HG02981 (cell line): ENCODE data around the gene KIF16B.
"Not testable (repeated sequence)": the region's sequence is repeated elsewhere in the genome, so short reads cannot be mapped to it uniquely, and the experiment has no call there.

ENCODE experiments used
- ATAC-seq: cut with Tn5 transposase; IDR thresholded peaks from one replicate; pipeline ENCODE4 v1.9.1; 2021; ENCODE audit warnings: mild to moderate bottlenecking, moderate library complexity; ENCODE audit not compliant: unreplicated experiment

KIF16B gene

GRCh38 chr20:16573001-16573965 lies at the start of gene KIF16B:
Gene KIF16B, minus strand, starts transcription at chr20:16573448. Its CDS starts 173 bp downstream, at chr20:16573275.
- ATAC-seq = peak; percentile 71

GRCh38 chr20:16622501-16622900 lies 49.3 kb upstream of the KIF16B start:
- no peak for ATAC-seq

- no peak for ATAC-seq
Observed at GRCh38 chr20:16621435-16622141, 48.3 kb upstream of the KIF16B start.

GRCh38 chr20:16620961-16621360 lies 47.7 kb upstream of the KIF16B start:
- no peak for ATAC-seq

GRCh38 chr20:16619953-16620352 lies 46.7 kb upstream of the KIF16B start:
- no peak for ATAC-seq

- ATAC-seq = no peak
Observed at GRCh38 chr20:16617056-16617455, 43.8 kb upstream of the KIF16B start.

- no peak for ATAC-seq
Observed at GRCh38 chr20:16616317-16616716, 43.1 kb upstream of the KIF16B start.

GRCh38 chr20:16615199-16615598 lies 42.0 kb upstream of the KIF16B start:
- no peak for ATAC-seq

GRCh38 chr20:16613954-16614353 lies 40.7 kb upstream of the KIF16B start:
- ATAC-seq = no peak

- no peak for ATAC-seq
Observed at GRCh38 chr20:16612706-16613105, 39.5 kb upstream of the KIF16B start.

GRCh38 chr20:16611817-16612216 lies 38.6 kb upstream of the KIF16B start:
- ATAC-seq = no peak

GRCh38 chr20:16609066-16609465 lies 35.8 kb upstream of the KIF16B start:
- no peak for ATAC-seq

- no peak for ATAC-seq
Observed at GRCh38 chr20:16608277-16608650, 35.0 kb upstream of the KIF16B start.

- ATAC-seq = no peak
Observed at GRCh38 chr20:16607364-16608276, 34.4 kb upstream of the KIF16B start.

- no peak for ATAC-seq
Observed at GRCh38 chr20:16606468-16607070, 33.3 kb upstream of the KIF16B start.

GRCh38 chr20:16601047-16601446 lies 27.8 kb upstream of the KIF16B start:
- ATAC-seq = no peak

GRCh38 chr20:16599257-16599656 lies 26.0 kb upstream of the KIF16B start:
- ATAC-seq = no peak

- no peak for ATAC-seq
Observed at GRCh38 chr20:16596991-16597390, 23.7 kb upstream of the KIF16B start.

- not testable (repeated sequence) for ATAC-seq
Observed at GRCh38 chr20:16596404-16596803, 23.2 kb upstream of the KIF16B start.

GRCh38 chr20:16595376-16595775 lies 22.1 kb upstream of the KIF16B start:
- no peak for ATAC-seq
